GM18868 (cell line): ENCODE data around the gene CTNNBL1.

Source experiments
- ATAC-seq: cut with Tn5 transposase; IDR thresholded peaks from one replicate; pipeline ENCODE4 v1.9.1; 2021; ENCODE audit warnings: mild to moderate bottlenecking, moderate library complexity; ENCODE audit not compliant: unreplicated experiment

Gene CTNNBL1

DNA sequence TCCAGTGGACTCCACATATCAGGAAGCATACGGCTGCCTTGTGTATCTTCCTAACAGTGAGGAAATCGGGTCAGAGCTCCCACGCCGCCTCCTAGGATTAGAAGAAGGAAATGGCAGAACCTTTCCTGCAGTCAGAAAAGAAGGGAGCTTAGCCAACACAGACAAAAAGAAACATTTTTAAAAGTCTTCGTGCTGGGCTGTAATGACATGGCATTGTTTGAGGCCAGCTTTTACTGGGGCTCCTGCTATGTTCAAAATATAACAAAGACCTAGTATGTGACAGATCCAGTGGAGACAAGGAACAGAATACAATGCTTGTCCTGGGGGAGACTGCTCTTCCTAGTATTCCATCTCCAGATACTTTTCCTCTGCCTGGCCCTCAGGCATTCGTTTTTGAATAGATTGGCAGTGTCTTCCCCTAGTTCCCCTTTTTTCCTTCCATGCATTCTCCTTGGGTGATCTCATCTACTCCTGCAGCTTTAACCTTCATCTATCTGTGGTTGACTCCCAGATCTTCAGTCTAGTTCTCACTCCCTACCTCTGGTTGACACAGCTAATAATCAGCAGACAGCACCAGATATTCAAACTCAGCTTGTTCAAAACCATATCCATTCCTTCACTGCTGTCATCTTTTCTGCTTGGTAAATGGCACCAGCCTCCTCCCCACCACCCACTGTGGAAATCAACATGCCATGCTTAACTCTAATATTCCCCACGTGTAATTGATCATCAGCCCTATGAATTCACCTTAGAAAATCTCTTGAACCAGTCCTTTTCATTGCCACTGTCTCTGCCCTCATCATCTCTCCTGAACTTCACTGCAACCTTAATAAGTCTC lies 114.6 kb downstream of the CTNNBL1 start:
- no peak for ATAC-seq

DNA sequence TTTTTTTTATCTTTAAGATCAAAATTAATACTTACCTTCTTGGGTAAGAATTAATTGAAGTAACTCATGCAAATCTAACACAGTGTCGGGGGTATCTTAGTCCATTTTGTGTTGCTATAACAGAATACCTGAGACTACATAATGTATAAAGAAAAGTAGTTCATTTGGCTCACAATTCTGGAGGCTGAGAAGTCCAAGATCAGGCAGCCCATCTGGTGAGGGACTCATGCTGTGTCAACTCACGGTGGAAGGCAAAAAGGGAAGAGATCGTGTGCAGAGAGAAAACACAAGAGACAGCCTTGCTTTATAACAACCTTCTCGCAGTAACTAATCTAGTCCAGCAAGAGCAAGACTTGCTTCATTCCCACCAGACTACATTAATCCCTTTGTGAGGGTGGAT lies 116.2 kb downstream of the CTNNBL1 start:
- no peak for ATAC-seq

- ATAC-seq: no peak
Measured at GRCh38 chr20:37816003-37816402, 122.2 kb downstream of the CTNNBL1 start.

DNA sequence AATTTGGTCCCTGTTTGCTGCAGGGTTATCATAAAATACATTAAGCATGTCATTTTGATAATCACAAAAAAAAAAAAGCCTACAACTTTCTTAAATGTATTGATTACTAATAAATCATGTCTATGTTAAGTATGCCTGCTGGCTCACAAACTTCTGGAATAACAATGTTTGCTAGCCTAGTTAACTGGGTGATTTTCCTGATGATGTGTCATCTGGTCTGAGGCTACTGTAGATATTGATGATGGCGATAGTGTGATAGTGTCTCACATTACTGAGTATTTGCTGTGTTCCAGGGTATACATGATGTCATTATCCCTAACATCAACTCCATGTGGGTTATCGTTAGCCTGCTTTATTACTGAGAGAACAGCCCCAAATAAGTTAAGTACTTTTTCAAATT lies 122.9 kb downstream of the CTNNBL1 start:
- ATAC-seq: no peak

GRCh38 chr20:37821696-37822095 lies 127.9 kb downstream of the CTNNBL1 start:
- ATAC-seq: no peak

DNA sequence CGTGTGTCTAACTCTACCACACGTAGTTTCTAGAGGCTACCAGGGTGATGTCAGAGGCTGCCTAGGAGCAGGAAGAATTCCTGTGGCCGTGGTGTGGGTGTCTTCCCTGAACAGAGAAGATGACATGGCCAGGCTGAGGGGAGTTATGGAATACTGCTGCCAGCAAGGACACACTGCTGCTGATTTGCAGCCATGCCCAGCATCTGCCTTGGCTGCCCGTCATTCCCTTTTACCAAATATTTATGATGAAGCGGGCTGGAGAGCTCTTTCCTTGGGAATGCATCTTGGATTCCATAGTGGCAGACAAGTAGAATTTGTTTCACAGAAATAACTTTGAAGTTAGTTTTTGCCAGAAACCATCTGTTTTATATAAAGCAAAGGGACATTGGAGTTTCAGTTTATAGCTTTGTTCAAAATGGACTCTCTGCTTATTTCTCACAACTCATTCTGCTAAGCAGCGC lies 128.3 kb downstream of the CTNNBL1 start:
- no peak for ATAC-seq

- no peak for ATAC-seq
Measured at GRCh38 chr20:37823296-37823980, 129.6 kb downstream of the CTNNBL1 start.

- no peak for ATAC-seq
Measured at GRCh38 chr20:37827605-37828004, 133.8 kb downstream of the CTNNBL1 start.

DNA sequence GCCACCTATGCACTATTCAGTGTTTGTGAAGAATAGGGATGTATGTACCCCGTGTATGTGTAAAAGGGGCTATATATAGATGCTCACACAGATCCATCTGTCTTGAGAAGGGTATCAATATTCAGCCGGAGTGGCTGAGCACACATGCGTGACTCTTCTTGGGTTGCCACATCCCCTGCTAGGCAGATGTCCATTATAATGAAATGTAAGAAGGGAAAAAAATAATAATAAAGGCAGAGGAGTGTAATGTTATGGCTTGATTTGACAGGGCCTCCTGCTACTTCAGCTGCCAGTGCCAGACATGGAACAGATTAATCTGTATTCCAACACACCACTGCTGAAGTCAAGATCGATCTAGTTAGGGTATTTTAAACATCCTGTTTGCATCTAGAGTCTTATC lies 134.9 kb downstream of the CTNNBL1 start:
- ATAC-seq: no peak

- ATAC-seq: no peak
Measured at GRCh38 chr20:37829128-37829527, 135.3 kb downstream of the CTNNBL1 start.

DNA sequence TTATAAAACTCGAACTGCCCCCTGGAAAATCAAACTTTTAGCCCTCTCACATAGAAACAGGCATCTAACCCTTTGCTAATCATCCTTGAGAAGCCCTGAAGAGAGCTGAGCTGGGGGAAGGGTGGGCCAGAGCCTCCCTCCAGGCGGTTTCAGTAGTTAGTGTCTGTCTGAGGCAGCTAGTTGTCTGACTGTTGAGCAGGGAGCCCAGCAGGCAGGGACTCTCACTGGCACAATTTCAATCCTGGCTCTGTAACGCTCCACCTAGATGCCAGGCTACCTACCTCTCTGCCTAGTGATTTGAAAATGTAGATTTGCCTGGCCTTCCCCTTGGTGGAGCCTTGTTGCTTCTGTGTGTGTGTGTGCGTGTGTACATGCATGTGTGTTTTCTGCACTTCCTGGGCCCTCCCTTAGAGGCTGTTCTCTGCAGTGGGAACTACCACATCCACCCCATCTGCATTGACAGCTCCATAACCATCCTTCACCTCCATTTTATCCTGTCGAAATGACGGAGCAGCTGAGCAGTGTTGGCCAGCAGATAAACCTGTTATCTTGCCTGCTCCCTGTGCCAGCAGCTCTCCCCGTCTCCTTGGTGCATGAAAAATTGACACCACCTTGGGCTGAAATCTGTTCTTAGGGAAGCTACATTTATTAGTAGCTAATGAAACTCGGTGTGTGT lies 139.5 kb downstream of the CTNNBL1 start:
- no peak for ATAC-seq

- ATAC-seq: no peak
Measured at GRCh38 chr20:37836926-37837325, 143.1 kb downstream of the CTNNBL1 start.

- no peak for ATAC-seq
Measured at GRCh38 chr20:37837924-37838323, 144.1 kb downstream of the CTNNBL1 start.

DNA sequence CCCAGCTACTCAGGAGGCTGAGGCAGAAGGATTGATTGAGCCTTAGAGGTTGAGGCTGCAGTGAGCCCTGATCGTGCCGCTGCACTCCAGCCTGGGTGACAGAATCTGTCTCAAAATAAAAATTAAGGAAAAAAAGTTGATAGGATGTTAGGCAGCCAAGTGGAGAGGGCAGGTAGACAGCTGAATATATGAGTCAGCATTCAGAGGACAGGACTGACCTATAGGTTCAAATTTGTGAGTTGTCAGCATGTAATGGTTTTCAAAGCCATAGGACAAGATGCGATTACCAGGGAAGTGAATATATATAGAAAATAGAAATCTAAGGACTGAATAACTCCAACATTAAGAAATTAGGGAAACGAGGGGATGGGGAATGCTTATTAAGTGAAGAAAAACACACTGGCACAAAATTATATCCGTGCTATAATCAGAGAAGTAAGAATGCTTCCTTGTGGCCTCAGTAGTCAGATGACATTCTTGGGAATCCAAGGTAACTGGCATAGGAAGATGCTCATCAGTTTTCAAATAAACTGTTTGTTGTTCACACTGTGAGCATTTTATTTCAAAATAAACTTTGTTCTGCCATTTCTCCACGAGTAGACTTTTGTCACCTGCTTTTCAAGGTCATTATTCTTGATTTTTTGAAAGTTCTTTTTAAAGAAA lies 145.1 kb downstream of the CTNNBL1 start:
- ATAC-seq: no peak

- ATAC-seq: no peak
Measured at GRCh38 chr20:37839432-37839827, 145.6 kb downstream of the CTNNBL1 start.

- no peak for ATAC-seq
Measured at GRCh38 chr20:37839955-37840354, 146.1 kb downstream of the CTNNBL1 start.

GRCh38 chr20:37841389-37841788 lies 147.6 kb downstream of the CTNNBL1 start:
- no peak for ATAC-seq

GRCh38 chr20:37841971-37842370 lies 148.1 kb downstream of the CTNNBL1 start:
- no peak for ATAC-seq

- no peak for ATAC-seq
Measured at GRCh38 chr20:37845241-37845681, 151.4 kb downstream of the CTNNBL1 start.

- ATAC-seq: no peak
Measured at GRCh38 chr20:37845878-37846277, 152.0 kb downstream of the CTNNBL1 start.

DNA sequence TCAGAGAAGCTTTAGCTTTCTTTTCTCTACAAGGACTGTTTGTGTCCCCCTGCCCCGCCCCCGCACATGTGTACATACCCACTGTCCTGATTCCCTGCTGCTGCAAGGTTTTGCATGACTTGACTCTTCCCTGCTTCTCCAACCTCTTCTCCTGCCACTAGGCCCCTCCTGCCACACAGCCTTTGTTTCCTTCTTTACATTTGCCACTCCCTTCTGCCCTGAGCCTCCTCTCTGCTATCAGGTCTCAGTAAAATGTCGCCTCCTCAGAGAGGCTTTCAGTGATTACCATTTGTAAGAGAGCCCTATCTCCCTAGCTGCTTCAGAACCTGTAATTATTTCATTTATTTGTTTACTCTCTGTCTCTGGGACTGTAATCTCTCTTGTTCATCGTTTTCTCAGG lies 152.7 kb downstream of the CTNNBL1 start:
- ATAC-seq: no peak
